Activated B cell treated with CpG ODN at 0.5 μM for 24 hours (primary cell): ENCODE data around the gene GLUD1. TPM values are rescaled to one million over a fixed set of nuclear protein-coding genes. Genes with fewer than 3 reads are reported as not detected.
"Not testable (repeated sequence)": the region's sequence is repeated elsewhere in the genome, so short reads cannot be mapped to it uniquely, and the experiment has no call there.

ENCODE experiments used
- ATAC-seq: fragments of 200-7000 bp; cut with Tn5 transposase; one replicate; pipeline ENCODE4 v1.10.0; 2021; ENCODE audit warnings: low read depth, mild to moderate bottlenecking, moderate library complexity
- CTCF ChIA-PET: fragments of 350-600 bp; sonication (Branson Sonifier 250); formaldehyde crosslinking; loops from one replicate; lab custom pipeline; 2021; ENCODE audit warnings: antibody characterized with exemption; lab: Charles Lee
- POLR2A ChIA-PET: fragments of 350-600 bp; sonication (Branson Sonifier 250); formaldehyde crosslinking; loops from one replicate; lab custom pipeline; 2021; ENCODE audit warnings: antibody characterized with exemption; lab: Charles Lee
- DNase-seq: peaks from one replicate; pipeline ENCODE4 v3.0.0; 2022
- H3K27ac Mint-ChIP-seq: one replicate; pipeline ENCODE4 v1.8.0; 2020; ENCODE audit warnings: mixed read lengths
- H3K27me3 Mint-ChIP-seq: one replicate; pipeline ENCODE4 v1.8.0; 2021; ENCODE audit warnings: mixed read lengths
- H3K36me3 Mint-ChIP-seq: one replicate; pipeline ENCODE4 v1.8.0; 2021; ENCODE audit warnings: low read depth, mixed read lengths
- H3K4me1 Mint-ChIP-seq: one replicate; pipeline ENCODE4 v1.8.0; 2021; ENCODE audit warnings: mixed read lengths
- H3K4me3 Mint-ChIP-seq: one replicate; pipeline ENCODE4 v1.8.0; 2020; ENCODE audit warnings: mild to moderate bottlenecking, mixed read lengths
- H3K9me3 Mint-ChIP-seq: one replicate; pipeline ENCODE4 v1.8.0; 2020; ENCODE audit warnings: mixed read lengths
- intact Hi-C: fragments of 100-400 bp; cut with micrococcal nuclease; formaldehyde crosslinking; loops from one replicate; pipeline ENCODE4 v1.15.1; 2024
- total RNA-seq: library from RNA; stranded (reverse); gene quantifications from 2 replicates; pipeline ENCODE4 v1.2.3, GENCODE V29; 2022
- TF ChIP-seq, protein P1 (sequence below): fragments of 200-600 bp; IDR thresholded peaks from one replicate; pipeline ENCODE4 v1.8.0; 2022; ENCODE audit warnings: antibody characterized with exemption, mild to moderate bottlenecking

Gene GLUD1
- total RNA-seq, 1 donor from 2014 or later, result 98.4 TPM

DNA sequence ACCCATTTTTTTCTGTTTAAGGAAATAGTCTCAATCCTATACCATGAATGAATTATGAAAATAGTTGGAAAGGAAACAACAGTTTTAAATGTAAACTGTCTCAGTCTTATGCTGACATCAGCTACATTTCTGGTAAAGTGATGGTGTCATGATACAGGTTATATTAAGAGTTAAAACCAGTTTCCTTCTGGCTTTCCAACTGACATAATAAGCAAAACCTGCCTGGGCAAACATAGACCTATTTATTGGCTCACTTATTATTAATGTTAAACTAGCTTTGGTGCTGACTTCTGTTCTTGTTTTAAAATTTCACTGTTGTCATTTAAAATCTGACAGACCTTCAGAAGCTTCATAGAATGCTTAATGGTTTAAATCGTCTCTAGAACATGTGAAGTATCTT, 24.4 kb upstream of the GLUD1 start:
- H3K4me3 Mint-ChIP-seq, ATAC-seq, H3K27me3 Mint-ChIP-seq, H3K27ac Mint-ChIP-seq, POLR2A ChIA-PET, CTCF ChIA-PET, H3K9me3 Mint-ChIP-seq, H3K4me1 Mint-ChIP-seq, intact Hi-C loops, DNase-seq: not testable (repeated sequence)
- peaks cover 23% of the 10 kb centered on the region for H3K36me3 Mint-ChIP-seq

DNA sequence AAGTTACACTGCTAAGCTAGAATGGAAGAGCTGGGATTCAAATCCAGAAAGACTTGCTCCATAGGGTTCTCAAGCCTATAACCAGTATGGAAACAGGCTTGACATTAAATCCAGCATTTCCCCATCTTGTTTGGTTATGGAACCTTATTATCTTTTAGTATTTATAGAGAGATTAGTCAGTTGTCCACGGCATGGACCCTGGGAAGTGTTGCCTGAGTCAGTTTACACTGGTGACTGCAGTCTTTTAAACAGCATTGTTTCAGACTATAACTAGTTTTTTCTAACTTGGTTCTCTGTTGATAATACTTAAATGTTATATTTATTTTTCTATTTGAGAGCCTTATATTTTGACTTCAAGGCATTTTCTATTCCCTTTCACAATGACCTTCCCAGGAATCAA, 23.5 kb upstream of the GLUD1 start:
- CTCF ChIA-PET, H3K4me3 Mint-ChIP-seq, POLR2A ChIA-PET, intact Hi-C loops, H3K4me1 Mint-ChIP-seq, DNase-seq, H3K9me3 Mint-ChIP-seq, H3K27me3 Mint-ChIP-seq, ATAC-seq, H3K27ac Mint-ChIP-seq: not testable (repeated sequence)
- H3K36me3 Mint-ChIP-seq, result peaks cover 21% of the 10 kb centered on the region

DNA sequence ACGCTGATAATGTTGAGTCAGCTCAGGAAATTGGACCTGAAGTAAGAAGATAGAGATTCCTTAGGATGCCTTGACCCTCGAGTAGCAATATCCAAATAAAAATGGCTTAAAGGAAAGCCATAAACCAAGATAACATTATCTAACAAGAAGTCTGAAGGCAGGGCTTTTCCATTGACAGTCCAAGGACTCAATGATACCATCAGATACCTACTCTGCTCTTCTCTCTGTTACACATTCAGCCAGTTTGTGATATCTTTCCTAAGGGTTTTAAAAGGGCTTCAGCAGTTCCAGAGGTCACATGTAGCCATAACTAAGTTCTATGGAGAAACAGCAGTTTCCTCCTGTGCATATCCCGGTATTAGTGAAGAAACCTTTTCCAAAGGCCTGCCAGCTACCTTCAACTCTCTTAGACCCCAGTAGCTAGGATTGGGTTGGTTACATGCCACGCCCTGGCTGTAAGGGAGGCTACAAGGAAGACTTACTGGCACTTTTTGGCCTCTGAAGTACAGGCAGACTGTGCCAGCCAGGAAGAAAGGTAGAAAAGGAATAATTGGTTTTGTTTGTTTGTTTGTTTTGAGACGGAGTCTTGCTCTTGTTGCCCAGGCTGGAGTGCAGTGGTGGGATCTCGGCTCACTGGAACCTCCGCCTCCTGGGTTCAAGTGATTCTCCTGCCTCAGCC, 10.9 kb upstream of the GLUD1 start:
- ChIA-PET CTCF (no interaction called here), POLR2A (no interaction called here)
- Mint-ChIP-seq H3K27ac (no peak overlapping the region), H3K36me3 (peaks cover 68% of the 10 kb centered on the region), H3K9me3 (no peaks in the 10 kb centered on the region), H3K4me3 (no peak overlapping the region), H3K27me3 (no peaks in the 10 kb centered on the region), H3K4me1 (no peaks in the 10 kb centered on the region)
- intact Hi-C loops, result no loop called here
- DNase-seq (no peak), ATAC-seq (no peak)
- TF ChIP-seq, protein P1, sequence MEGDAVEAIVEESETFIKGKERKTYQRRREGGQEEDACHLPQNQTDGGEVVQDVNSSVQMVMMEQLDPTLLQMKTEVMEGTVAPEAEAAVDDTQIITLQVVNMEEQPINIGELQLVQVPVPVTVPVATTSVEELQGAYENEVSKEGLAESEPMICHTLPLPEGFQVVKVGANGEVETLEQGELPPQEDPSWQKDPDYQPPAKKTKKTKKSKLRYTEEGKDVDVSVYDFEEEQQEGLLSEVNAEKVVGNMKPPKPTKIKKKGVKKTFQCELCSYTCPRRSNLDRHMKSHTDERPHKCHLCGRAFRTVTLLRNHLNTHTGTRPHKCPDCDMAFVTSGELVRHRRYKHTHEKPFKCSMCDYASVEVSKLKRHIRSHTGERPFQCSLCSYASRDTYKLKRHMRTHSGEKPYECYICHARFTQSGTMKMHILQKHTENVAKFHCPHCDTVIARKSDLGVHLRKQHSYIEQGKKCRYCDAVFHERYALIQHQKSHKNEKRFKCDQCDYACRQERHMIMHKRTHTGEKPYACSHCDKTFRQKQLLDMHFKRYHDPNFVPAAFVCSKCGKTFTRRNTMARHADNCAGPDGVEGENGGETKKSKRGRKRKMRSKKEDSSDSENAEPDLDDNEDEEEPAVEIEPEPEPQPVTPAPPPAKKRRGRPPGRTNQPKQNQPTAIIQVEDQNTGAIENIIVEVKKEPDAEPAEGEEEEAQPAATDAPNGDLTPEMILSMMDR, result no peak

DNA sequence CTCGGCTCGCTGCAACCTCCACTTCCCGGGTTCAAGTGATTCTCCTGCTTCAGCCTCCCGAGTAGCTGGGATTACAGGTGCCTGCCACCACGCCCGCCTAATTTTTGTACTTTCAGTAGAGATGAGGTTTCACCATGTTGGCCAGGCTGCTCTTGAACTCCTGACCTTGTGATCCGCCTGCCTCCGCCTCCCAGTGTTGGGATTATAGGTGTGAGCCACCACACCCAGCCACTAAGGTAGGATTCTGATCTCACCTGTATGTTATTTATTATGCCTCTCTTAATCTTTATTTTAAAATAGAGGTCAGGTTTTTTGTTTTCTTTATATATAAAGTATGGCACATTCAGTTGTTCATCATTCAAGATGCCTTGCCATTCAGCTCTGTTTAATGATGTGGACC, 10.1 kb upstream of the GLUD1 start:
- DNase-seq, H3K9me3 Mint-ChIP-seq, H3K4me1 Mint-ChIP-seq, H3K27me3 Mint-ChIP-seq, ATAC-seq, H3K27ac Mint-ChIP-seq, H3K4me3 Mint-ChIP-seq, intact Hi-C loops, CTCF ChIA-PET: not testable (repeated sequence)
- POLR2A ChIA-PET, result interaction anchor here (1.2 kb wide), 1 partner anchor 9 kb away, joined by 3 read pairs; the partner anchor contains the start of gene SHLD2
- peaks cover 72% of the 10 kb centered on the region for H3K36me3 Mint-ChIP-seq

DNA sequence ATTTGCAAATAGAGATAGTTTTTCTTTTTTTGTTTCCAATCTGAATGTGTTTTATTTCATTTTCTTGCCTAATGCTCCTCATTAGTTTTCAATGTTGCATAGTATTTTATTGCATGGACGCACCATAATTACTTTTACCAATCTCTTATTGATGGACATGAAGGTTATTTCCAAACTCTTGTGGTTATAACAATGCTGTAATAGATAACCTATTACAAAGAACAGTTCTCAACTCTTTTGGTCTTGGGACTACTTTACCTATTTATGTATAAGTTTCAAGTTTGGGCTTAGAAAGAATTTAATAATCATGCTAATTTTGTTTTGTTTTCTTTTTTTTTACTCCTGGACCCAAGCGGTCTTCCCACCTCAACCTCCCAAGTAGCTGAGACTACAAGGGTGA, 7.4 kb upstream of the GLUD1 start:
- CTCF ChIA-PET, result no interaction called here
- no peak for DNase-seq

DNA sequence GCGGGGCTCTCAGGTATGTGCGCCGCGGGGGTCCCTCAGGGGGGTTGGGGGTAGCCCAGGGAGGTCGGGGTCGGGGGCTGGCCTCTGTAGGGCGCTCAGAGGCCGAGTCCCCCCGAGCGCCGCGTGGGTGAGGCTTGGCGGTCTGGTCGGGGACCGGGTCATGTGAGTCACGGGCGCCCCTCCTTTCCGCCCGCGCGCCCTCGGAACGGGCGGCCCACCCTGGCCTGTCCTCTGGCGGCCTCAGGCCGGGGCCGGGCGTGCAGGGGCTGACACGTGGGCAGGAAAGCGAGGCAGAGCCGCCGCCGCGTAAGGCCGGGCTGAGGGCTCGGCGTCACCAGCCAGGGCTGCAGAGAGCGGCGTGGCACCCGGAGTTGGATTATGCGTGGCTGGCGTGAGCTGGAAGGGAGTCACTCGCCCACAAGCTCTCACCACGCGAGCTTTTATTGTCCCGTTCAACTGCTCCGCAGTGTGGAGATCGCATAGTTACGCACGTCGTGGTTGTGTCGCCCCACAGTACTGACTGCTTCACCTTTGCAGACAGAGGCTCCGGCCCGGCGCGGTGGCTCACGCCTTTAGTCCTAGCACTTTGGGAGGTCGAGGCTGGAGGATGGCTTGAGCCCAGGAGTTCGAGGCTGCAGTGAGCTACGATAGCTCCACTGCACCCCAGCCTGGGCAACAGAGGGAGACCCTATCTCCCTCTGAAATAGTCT, 748 bp upstream of the GLUD1 start:
- peaks cover 25% of the 10 kb centered on the region for H3K36me3 Mint-ChIP-seq
- H3K9me3 Mint-ChIP-seq, result no peaks in the 10 kb centered on the region
- H3K4me1 Mint-ChIP-seq, result peaks cover 39% of the 10 kb centered on the region
- intact Hi-C loops, result loop anchor here (1.0 to 10.0 kb wide), 8 partner anchors 89 to 683 kb away; partner anchors contain the start of genes BMPR1A and WAPL
- DNase-seq, result peak; percentile 76
- ChIA-PET CTCF (no interaction called here), POLR2A (interaction anchor here (0.6 to 3.2 kb wide), 5 partner anchors 9 to 384 kb away, joined by 3 to 23 read pairs (median 7); no protein-coding TSS in a partner anchor)
- TF ChIP-seq, protein P1, result no peak
- peak; percentile 51 for ATAC-seq
- peak overlapping the region; percentile 86 for H3K27ac Mint-ChIP-seq
- H3K4me3 Mint-ChIP-seq, result peak overlapping the region; percentile 89
- no peaks in the 10 kb centered on the region for H3K27me3 Mint-ChIP-seq

More for the DNA sequence above, 7.4 kb upstream of the GLUD1 start:
- TF ChIP-seq, protein P1, result no peak
- no peak for ATAC-seq
- POLR2A ChIA-PET, result no interaction called here
- Mint-ChIP-seq H3K4me1 (no peaks in the 10 kb centered on the region), H3K36me3 (peaks cover 60% of the 10 kb centered on the region), H3K4me3 (no peak overlapping the region), H3K27me3 (no peaks in the 10 kb centered on the region), H3K27ac (no peak overlapping the region), H3K9me3 (no peaks in the 10 kb centered on the region)
- intact Hi-C loops, result no loop called here
